OCI-LY3 (cell line): Measurements from ENCODE around the gene FBXW8.

ENCODE experiments used
- H2AFZ ChIP-seq: fragments of 200-600, 300-600 bp; shearing (Covaris generic); 2 replicates; pipeline ENCODE4 v1.6.0; 2014; ENCODE audit warnings: antibody characterized with exemption, low read depth, low read length
- H3K27ac ChIP-seq: fragments of 200-600, 300-600 bp; sonication (generic); 2 replicates; pipeline ENCODE4 v1.5.1; 2014; ENCODE audit warnings: mild to moderate bottlenecking, low read length, moderate library complexity, mixed read lengths
- H3K27me3 ChIP-seq: fragments of 200-600, 300-600 bp; sonication (generic); 2 replicates; pipeline ENCODE4 v1.6.1; 2014; ENCODE audit warnings: low read depth, low read length, mixed read lengths
- H3K36me3 ChIP-seq: fragments of 200-600, 300-600 bp; sonication (generic); replicated peaks from 2 replicates; pipeline ENCODE3; 2014; ENCODE audit warnings: low read depth, low read length, mixed read lengths
- H3K4me1 ChIP-seq: fragments of 300-600, 200-600 bp; sonication (generic); 2 replicates; pipeline ENCODE4 v1.6.1; 2014; ENCODE audit warnings: low read length, mixed read lengths
- H3K4me2 ChIP-seq: fragments of 200-600, 300-600 bp; sonication (generic); 2 replicates; pipeline ENCODE4 v1.6.1; 2014; ENCODE audit warnings: low read length, mixed read lengths
- H3K4me3 ChIP-seq: fragments of 300-600, 200-600 bp; sonication (generic); 2 replicates; pipeline ENCODE4 v1.5.1; 2014; ENCODE audit warnings: antibody characterized with exemption, mild to moderate bottlenecking, low read length, moderate library complexity
- H3K79me2 ChIP-seq: fragments of 300-600, 200-600 bp; shearing (Covaris generic); 2 replicates; pipeline ENCODE4 v1.6.1; 2014; ENCODE audit warnings: mild to moderate bottlenecking, low read length, mixed read lengths
- H3K9ac ChIP-seq: fragments of 300-600, 200-600 bp; shearing (Covaris generic); 2 replicates; pipeline ENCODE4 v1.6.0; 2014; ENCODE audit warnings: mild to moderate bottlenecking, low read length, moderate library complexity
- H3K9me3 ChIP-seq: fragments of 200-600, 300-600 bp; shearing (Covaris generic); 2 replicates; pipeline ENCODE4 v1.6.1; 2014; ENCODE audit warnings: low read length, mixed read lengths; ENCODE audit not compliant: insufficient read depth
- H4K20me1 ChIP-seq: fragments of 200-600, 300-600 bp; sonication (generic); 2 replicates; pipeline ENCODE4 v1.6.1; 2016; ENCODE audit warnings: low read length, mixed read lengths; ENCODE audit not compliant: insufficient read depth
- EZH2phosphoT487 ChIP-seq: fragments of 200-600 bp; shearing (Covaris generic); IDR thresholded peaks from 2 replicates; pipeline ENCODE4 v1.6.1; 2018; ENCODE audit warnings: antibody characterized with exemption, mixed run types, low read depth
- TF ChIP-seq, protein P1 (sequence below): fragments of 200-600, 300-600 bp; sonication (generic); IDR thresholded peaks from 2 replicates; pipeline ENCODE4 v1.5.1; 2014; ENCODE audit warnings: antibody characterized with exemption, low read length, low read depth

Gene FBXW8

DNA sequence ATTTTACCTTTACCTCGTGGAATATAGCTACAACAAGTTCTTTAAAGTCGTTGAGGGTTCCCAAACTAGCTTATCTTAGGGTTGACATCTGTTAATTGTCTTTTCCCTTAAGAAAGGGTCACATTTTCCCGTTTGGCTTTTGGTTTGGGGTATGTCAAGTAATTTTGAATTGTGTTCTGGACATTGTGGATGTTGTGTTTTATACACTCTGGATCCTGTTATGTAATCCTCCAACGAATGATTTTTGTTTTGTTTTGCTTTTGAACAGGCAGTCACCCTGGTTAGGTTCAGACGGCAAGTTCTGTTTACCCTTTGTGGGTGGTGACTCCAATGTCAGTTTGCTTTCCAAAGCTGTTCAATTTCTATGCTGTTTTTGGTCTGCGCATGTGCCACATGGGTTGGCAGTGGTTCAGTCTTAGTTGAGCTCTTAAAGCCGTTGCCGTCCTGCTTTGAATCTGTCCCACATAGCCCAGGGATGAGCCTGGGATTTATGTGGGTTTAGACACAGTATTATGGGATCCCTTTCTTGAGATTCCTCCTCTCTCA lies 103.7 kb downstream of the FBXW8 start:
- no peaks in the 10 kb centered on the region; the same call in 1 of the 2 replicates for H4K20me1 ChIP-seq
- H3K36me3 ChIP-seq, result peaks cover 33% of the 10 kb centered on the region
- no peaks in the 10 kb centered on the region for H3K79me2 ChIP-seq
- H3K4me1 ChIP-seq, result peaks cover 15% of the 10 kb centered on the region
- no peaks in the 10 kb centered on the region for H3K9me3 ChIP-seq
- no peak overlapping the region for H3K4me2 ChIP-seq
- H3K9ac ChIP-seq, result no peak overlapping the region
- no peak overlapping the region for H3K27ac ChIP-seq
- no peak for TF ChIP-seq EZH2phosphoT487
- TF ChIP-seq, protein P1, sequence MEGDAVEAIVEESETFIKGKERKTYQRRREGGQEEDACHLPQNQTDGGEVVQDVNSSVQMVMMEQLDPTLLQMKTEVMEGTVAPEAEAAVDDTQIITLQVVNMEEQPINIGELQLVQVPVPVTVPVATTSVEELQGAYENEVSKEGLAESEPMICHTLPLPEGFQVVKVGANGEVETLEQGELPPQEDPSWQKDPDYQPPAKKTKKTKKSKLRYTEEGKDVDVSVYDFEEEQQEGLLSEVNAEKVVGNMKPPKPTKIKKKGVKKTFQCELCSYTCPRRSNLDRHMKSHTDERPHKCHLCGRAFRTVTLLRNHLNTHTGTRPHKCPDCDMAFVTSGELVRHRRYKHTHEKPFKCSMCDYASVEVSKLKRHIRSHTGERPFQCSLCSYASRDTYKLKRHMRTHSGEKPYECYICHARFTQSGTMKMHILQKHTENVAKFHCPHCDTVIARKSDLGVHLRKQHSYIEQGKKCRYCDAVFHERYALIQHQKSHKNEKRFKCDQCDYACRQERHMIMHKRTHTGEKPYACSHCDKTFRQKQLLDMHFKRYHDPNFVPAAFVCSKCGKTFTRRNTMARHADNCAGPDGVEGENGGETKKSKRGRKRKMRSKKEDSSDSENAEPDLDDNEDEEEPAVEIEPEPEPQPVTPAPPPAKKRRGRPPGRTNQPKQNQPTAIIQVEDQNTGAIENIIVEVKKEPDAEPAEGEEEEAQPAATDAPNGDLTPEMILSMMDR, result no peak
- H3K4me3 ChIP-seq, result no peak overlapping the region
- no peak overlapping the region for H2AFZ ChIP-seq
- H3K27me3 ChIP-seq, result no peaks in the 10 kb centered on the region

DNA sequence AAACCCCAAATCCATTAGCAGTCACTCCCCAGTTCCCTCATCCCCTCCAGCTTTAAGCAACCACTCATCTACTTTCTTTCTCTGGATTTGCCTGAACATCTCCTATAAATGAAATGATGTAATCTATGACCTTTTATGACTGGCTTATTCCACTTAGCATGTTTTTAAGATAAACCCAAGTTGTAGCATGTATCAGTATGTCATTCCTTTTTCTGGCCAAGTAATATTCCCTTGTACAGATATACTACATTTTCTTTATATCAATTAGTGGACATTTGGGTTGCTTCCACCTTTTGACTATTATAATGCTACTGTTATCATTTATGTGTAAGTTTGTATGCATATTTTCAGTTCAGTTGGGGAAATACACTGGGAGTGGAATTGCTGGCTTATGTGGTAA lies 105.1 kb downstream of the FBXW8 start:
- no peak overlapping the region for H2AFZ ChIP-seq
- TF ChIP-seq, protein P1, result no peak
- no peak for TF ChIP-seq EZH2phosphoT487
- H3K36me3 ChIP-seq, result peaks cover 36% of the 10 kb centered on the region
- H4K20me1 ChIP-seq, result no peaks in the 10 kb centered on the region; the same call in 1 of the 2 replicates
- no peaks in the 10 kb centered on the region for H3K27me3 ChIP-seq
- no peaks in the 10 kb centered on the region for H3K9me3 ChIP-seq
- H3K9ac ChIP-seq, result no peak overlapping the region
- no peaks in the 10 kb centered on the region for H3K79me2 ChIP-seq
- H3K4me1 ChIP-seq, result peaks cover 15% of the 10 kb centered on the region
- no peak overlapping the region for H3K4me3 ChIP-seq
- no peak overlapping the region for H3K4me2 ChIP-seq
- no peak overlapping the region for H3K27ac ChIP-seq

- Histone ChIP-seq H4K20me1 (no peaks in the 10 kb centered on the region; the same call in 1 of the 2 replicates), H3K79me2 (no peaks in the 10 kb centered on the region), H2AFZ (no peak overlapping the region), H3K9me3 (no peaks in the 10 kb centered on the region), H3K27ac (no peak overlapping the region), H3K9ac (no peak overlapping the region), H3K4me1 (peaks cover 5% of the 10 kb centered on the region), H3K4me2 (no peak overlapping the region), H3K4me3 (no peak overlapping the region), H3K36me3 (peaks cover 39% of the 10 kb centered on the region), H3K27me3 (no peaks in the 10 kb centered on the region)
- TF ChIP-seq EZH2phosphoT487, result no peak
- TF ChIP-seq, protein P1, result no peak
Measured at GRCh38 chr12:117017807-117018206, 107.1 kb downstream of the FBXW8 start.

DNA sequence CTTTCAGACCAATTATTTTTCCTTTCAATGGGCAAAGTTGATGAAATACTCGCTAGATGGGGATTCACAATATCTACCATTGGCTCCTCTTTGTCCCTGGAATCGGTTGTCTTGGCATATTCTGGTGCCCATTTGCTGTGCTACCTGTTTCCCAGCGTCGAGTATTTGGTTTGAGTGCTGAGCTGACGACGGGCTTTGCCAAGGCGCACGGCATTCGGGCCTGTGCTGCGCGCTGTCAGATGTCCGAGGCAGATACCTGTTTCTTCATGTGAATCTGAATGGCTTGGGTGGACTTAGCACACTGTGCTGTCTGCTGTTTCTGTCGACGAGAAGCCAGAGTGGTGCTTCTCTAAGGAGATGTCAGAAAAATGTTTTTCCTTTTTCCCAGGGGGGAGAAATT lies 107.5 kb downstream of the FBXW8 start:
- peaks cover under 1% of the 10 kb centered on the region; the same call in 1 of the 2 replicates for H3K4me1 ChIP-seq
- H3K4me3 ChIP-seq, result no peak overlapping the region
- H3K4me2 ChIP-seq, result no peak overlapping the region
- no peaks in the 10 kb centered on the region; the same call in 1 of the 2 replicates for H4K20me1 ChIP-seq
- no peaks in the 10 kb centered on the region for H3K9me3 ChIP-seq
- H2AFZ ChIP-seq, result no peak overlapping the region
- H3K36me3 ChIP-seq, result peaks cover 43% of the 10 kb centered on the region
- no peak overlapping the region for H3K27ac ChIP-seq
- no peaks in the 10 kb centered on the region for H3K79me2 ChIP-seq
- TF ChIP-seq EZH2phosphoT487, result no peak
- TF ChIP-seq, protein P1, result no peak
- no peak overlapping the region for H3K9ac ChIP-seq
- no peaks in the 10 kb centered on the region for H3K27me3 ChIP-seq
